ENCODE data around the gene CEP295NL. TPM values are rescaled to one million over a fixed set of nuclear protein-coding genes. Genes with fewer than 3 reads are reported as not detected.
"Not testable (repeated sequence)": the region's sequence is repeated elsewhere in the genome, so short reads cannot be mapped to it uniquely, and the experiment has no call there.

The CEP295NL gene
- total RNA-seq, 1 experiment from 2014 or later = 1.8 TPM

DNA sequence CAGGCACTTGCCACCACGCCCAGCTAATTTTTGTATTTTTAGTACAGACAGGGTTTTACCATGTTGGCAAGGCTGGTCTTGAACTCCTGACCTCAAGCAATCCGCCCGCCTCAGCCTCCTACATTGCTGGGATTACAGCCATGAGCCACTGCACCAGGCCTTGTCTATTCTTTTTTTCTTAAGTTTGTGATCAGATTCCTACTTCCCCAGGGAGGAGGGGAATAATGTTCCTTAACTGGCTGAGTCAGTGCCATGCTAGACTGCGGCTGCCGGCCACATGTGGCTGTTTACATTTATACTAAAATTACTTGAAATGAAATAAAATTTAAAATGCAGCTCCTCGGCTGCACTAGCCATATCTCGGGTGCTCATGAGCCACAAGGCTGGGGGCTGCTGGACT lies 34.6 kb downstream of the CEP295NL start:
- no peaks in the 10 kb centered on the region for H3K9me3 ChIP-seq (ENCODE audit: low read length)
- H3K27ac ChIP-seq (ENCODE audit: low read length) = no peak overlapping the region
- ATAC-seq = no peak
- H2AFZ ChIP-seq (ENCODE audit: low read length) = no peak overlapping the region
- intact Hi-C loops (cut with micrococcal nuclease) = no loop called here
- DNase-seq = no peak
- TF ChIP-seq EZH2phosphoT487 (IDR thresholded peaks at IDR 0.05; ENCODE audit: borderline replicate concordance, low read length) (no peak), EZH2 (IDR thresholded peaks at IDR 0.05; ENCODE audit: low read length, unreplicated experiment) (no peak)
- TF ChIP-seq, protein P1, sequence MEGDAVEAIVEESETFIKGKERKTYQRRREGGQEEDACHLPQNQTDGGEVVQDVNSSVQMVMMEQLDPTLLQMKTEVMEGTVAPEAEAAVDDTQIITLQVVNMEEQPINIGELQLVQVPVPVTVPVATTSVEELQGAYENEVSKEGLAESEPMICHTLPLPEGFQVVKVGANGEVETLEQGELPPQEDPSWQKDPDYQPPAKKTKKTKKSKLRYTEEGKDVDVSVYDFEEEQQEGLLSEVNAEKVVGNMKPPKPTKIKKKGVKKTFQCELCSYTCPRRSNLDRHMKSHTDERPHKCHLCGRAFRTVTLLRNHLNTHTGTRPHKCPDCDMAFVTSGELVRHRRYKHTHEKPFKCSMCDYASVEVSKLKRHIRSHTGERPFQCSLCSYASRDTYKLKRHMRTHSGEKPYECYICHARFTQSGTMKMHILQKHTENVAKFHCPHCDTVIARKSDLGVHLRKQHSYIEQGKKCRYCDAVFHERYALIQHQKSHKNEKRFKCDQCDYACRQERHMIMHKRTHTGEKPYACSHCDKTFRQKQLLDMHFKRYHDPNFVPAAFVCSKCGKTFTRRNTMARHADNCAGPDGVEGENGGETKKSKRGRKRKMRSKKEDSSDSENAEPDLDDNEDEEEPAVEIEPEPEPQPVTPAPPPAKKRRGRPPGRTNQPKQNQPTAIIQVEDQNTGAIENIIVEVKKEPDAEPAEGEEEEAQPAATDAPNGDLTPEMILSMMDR (conservative IDR thresholded peaks at IDR 0.05; ENCODE audit: low read depth, low read length) = no peak
- H3F3A ChIP-seq (ENCODE audit: low read length, unreplicated experiment) = no peaks in the 10 kb centered on the region
- H3K27me3 ChIP-seq (ENCODE audit: low read length) = no peaks in the 10 kb centered on the region
- H3K9ac ChIP-seq (ENCODE audit: low read length) = no peak overlapping the region
- BruUV-seq (replicated peaks) = no TSS peak
- H3K79me2 ChIP-seq (ENCODE audit: low read length) = no peaks in the 10 kb centered on the region
- H3K9me2 ChIP-seq (replicated peaks; ENCODE audit: low read length) = no peaks in the 10 kb centered on the region
- H3K4me2 ChIP-seq (ENCODE audit: low read length) = no peak overlapping the region
- no peaks in the 10 kb centered on the region for H4K20me1 ChIP-seq (ENCODE audit: low read length)
- CTCF ChIA-PET = interaction anchor here (0.6 kb wide), 1 partner anchor 26 kb away, joined by 3 read pairs; no protein-coding TSS in a partner anchor
- no peak overlapping the region for H3K4me3 ChIP-seq (ENCODE audit: low read length)
- POLR2A ChIA-PET (ENCODE audit: unreplicated experiment) = no interaction called here
- peaks cover 11% of the 10 kb centered on the region for H3K36me3 ChIP-seq (ENCODE audit: low read depth, low read length)
- H3K4me1 ChIP-seq (ENCODE audit: insufficient read depth, low read length) = peaks cover 10% of the 10 kb centered on the region

DNA sequence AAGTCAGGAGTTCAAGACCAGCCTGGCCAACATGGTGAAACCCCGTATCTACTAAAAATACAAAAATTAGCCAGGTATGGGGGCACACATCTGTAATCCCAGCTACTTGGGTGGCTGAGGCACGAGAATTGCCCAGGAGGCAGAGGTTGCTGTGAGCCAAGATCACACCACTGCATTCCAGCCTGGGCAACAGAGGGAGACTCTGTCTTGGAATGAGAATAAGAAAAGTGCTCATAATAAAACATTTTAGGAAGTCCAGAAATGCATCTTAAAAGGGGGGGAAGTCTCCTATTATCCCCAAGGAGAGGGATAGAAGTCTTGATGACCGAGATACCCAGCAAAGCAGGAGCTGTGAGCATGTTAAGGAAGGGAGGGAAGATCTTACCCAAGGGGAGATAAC lies 36.0 kb downstream of the CEP295NL start:
- CTCF ChIA-PET = interaction anchor here (2.2 kb wide), 1 partner anchor 104 kb away, joined by 23 read pairs; no protein-coding TSS in a partner anchor
- H3K4me2 ChIP-seq (ENCODE audit: low read length); intact Hi-C loops (cut with micrococcal nuclease); H3K9ac ChIP-seq (ENCODE audit: low read length); H3K9me3 ChIP-seq (ENCODE audit: low read length); H3K9me2 ChIP-seq (replicated peaks; ENCODE audit: low read length); BruUV-seq (replicated peaks); H4K20me1 ChIP-seq (ENCODE audit: low read length); H3K79me2 ChIP-seq (ENCODE audit: low read length); H3K4me3 ChIP-seq (ENCODE audit: low read length); H2AFZ ChIP-seq (ENCODE audit: low read length); H3K27me3 ChIP-seq (ENCODE audit: low read length); POLR2A ChIA-PET (ENCODE audit: unreplicated experiment); DNase-seq; ATAC-seq; H3K27ac ChIP-seq (ENCODE audit: low read length); H3F3A ChIP-seq (ENCODE audit: low read length, unreplicated experiment): not testable (repeated sequence)
- peaks cover 10% of the 10 kb centered on the region for H3K36me3 ChIP-seq (ENCODE audit: low read depth, low read length)
- peaks cover 17% of the 10 kb centered on the region for H3K4me1 ChIP-seq (ENCODE audit: insufficient read depth, low read length)

DNA sequence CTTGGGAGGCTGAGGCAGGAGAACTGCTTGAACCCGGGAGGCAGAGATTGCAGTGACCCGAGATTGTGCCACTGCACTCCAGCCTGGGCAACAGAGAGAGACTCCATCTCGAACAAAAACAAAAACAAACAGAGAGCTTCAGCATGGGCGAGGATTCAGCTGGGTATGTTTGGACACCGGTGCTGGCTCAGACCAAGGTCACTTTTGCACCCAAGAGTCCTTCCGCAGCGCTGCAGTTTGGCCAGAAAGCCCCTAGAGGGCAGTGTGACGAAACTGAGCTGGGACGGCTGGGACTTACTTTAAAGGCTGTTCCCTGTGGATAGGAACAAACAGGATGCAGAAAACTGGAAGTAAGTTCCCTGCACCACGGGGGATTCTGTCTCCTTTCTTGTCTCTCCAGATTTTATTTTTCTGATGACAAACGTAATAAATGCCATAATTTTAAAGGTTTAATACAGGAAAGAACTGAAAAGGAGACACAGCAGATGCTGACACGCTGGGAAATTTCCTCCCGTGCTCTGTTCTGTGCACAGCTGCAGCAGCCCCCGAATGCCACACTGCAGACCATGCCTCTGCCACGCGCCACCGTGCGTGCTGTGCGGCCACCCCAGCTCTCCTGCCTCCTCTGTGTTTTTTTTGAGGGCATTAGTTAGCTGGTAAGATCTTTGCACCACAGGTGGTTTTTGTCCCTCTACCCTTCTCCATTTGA lies 37.2 kb downstream of the CEP295NL start:
- no peaks in the 10 kb centered on the region for H3K79me2 ChIP-seq (ENCODE audit: low read length)
- H3K27me3 ChIP-seq (ENCODE audit: low read length) = no peaks in the 10 kb centered on the region
- H3K9me3 ChIP-seq (ENCODE audit: low read length) = no peaks in the 10 kb centered on the region
- CTCF ChIA-PET = interaction anchor here (0.5 to 2.2 kb wide), 15 partner anchors 9 to 209 kb away, joined by 3 to 23 read pairs (median 4); partner anchors contain the start of gene ENGASE
- H3K9ac ChIP-seq (ENCODE audit: low read length) = no peak overlapping the region
- H3F3A ChIP-seq (ENCODE audit: low read length, unreplicated experiment) = peaks cover 8% of the 10 kb centered on the region
- peak overlapping the region; percentile 62 for H2AFZ ChIP-seq (ENCODE audit: low read length)
- DNase-seq = peak; percentile 96
- intact Hi-C loops (cut with micrococcal nuclease) = loop anchor here (1.0 kb wide), 1 partner anchor 105 kb away; no protein-coding TSS in a partner anchor
- peak; percentile 43 for ATAC-seq
- H3K36me3 ChIP-seq (ENCODE audit: low read depth, low read length) = peaks cover 10% of the 10 kb centered on the region
- H3K9me2 ChIP-seq (replicated peaks; ENCODE audit: low read length) = no peaks in the 10 kb centered on the region
- POLR2A ChIA-PET (ENCODE audit: unreplicated experiment) = no interaction called here
- TF ChIP-seq, protein P1 (conservative IDR thresholded peaks at IDR 0.05; ENCODE audit: low read depth, low read length) = peak; percentile 94
- TF ChIP-seq EZH2 (IDR thresholded peaks at IDR 0.05; ENCODE audit: low read length, unreplicated experiment) = no peak
- no peak overlapping the region for H3K27ac ChIP-seq (ENCODE audit: low read length)
- no TSS peak for BruUV-seq (replicated peaks)
- no peaks in the 10 kb centered on the region for H4K20me1 ChIP-seq (ENCODE audit: low read length)
- H3K4me2 ChIP-seq (ENCODE audit: low read length) = peak overlapping the region; percentile 77
- H3K4me1 ChIP-seq (ENCODE audit: insufficient read depth, low read length) = peaks cover 26% of the 10 kb centered on the region
- peak overlapping the region; percentile 51 for H3K4me3 ChIP-seq (ENCODE audit: low read length)
